Ovary (tissue), 9 donors: ENCODE data around the gene ZNRF1. TPM values are rescaled to one million over a fixed set of nuclear protein-coding genes. Genes with fewer than 3 reads are reported as not detected.

Source experiments
- DNase-seq, 5 donors: peaks; one replicate each; pipeline ENCODE4 v3.0.0-alpha.2; 2019 to 2020
- H3K27ac ChIP-seq, 2 donors: fragments of 200-600 bp; one replicate each; pipeline versions ENCODE4 v1.5.1 to v1.8.0; 2019 to 2022
- H3K27me3 ChIP-seq: fragments of 200-600 bp; one replicate; pipeline ENCODE4 v1.8.0; 2022
- H3K36me3 ChIP-seq: fragments of 200-600 bp; sonication (generic); one replicate; pipeline ENCODE4 v1.5.1; 2019
- H3K4me1 ChIP-seq: one replicate; pipeline ENCODE4 v1.8.1; 2013; ENCODE audit warnings: mild to moderate bottlenecking, moderate library complexity; ENCODE audit not compliant: insufficient read depth
- H3K4me3 ChIP-seq: fragments of 200-600 bp; sonication (generic); one replicate; pipeline ENCODE4 v1.5.1; 2017
- H3K9me3 ChIP-seq, 2 donors: fragments of 200-600 bp in 1 of 2; sonication (generic) in 1 of 2; one replicate each; pipeline versions ENCODE4 v1.5.1 to v1.8.1; 2013 to 2019; ENCODE audit warnings: mild to moderate bottlenecking in 1 of 2, moderate library complexity in 1 of 2
- EP300 ChIP-seq: sonication (generic); formaldehyde crosslinking; IDR thresholded peaks from one replicate; pipeline ENCODE4 v1.6.1; 2017; ENCODE audit warnings: antibody characterized with exemption
- POLR2A ChIP-seq: fragments of 450-650 bp; IDR thresholded peaks from one replicate; pipeline ENCODE4 v1.6.1; 2017; ENCODE audit warnings: antibody characterized with exemption, mild to moderate bottlenecking, moderate library complexity
- WGBS, 3 donors: extraction: QIAGEN DNeasy Blood & Tissue Kit in 1 of 3; methylation state at CpG; one replicate each; pipeline versions ENCODE4 v1.1.5 to v1.1.7; 2013 to 2017; 5-methylcytosine and 5-hydroxymethylcytosine counted together
- intact Hi-C, 4 donors: fragments of 100-400 bp; cut with DNase I; formaldehyde crosslinking; loops; one replicate each; pipeline versions ENCODE4 v1.11.0 to v1.15.1; 2022 to 2023
- polyA plus RNA-seq, 2 donors: library from polyadenylated mRNA; stranded (reverse); fragments of 200-250 nt in 1 of 2; fragments of 350-450 nt in 1 of 2; fragmentation: Illumina TruSeq in 1 of 2; extraction: RNeasy Lipid Tissue Mini Kit (QIAGEN cat#74804) in 1 of 2; gene quantifications; one replicate each; pipeline ENCODE4 v1.2.3, GENCODE V29; 2013 to 2014
- total RNA-seq, 7 donors: library from RNA; depleted of rRNA in 2 of 7; stranded (reverse); fragments of >200 nt in 2 of 7; fragmentation: NEBNext Ultra II Directional in 3 of 7; extraction: Animal tissue kit (Norgen Biotek cat#: 25700) in 3 of 7; gene quantifications; one replicate each; pipeline versions ENCODE4 v1.1.0 to v1.2.4, GENCODE V29; 2016 to 2023
- TF ChIP-seq, protein P1 (sequence below), 3 donors: fragments of 450-650 bp in 2 of 3; fragments of 200-600 bp in 1 of 3; IDR thresholded peaks; one replicate each; pipeline versions ENCODE4 v1.5.1 to v1.8.0; 2016 to 2022; ENCODE audit warnings: antibody characterized with exemption in 3 of 3, mild to moderate bottlenecking in 1 of 3
- donor health status: DM: no; HTN: no; CAD: no; lungs with moderate emphysema.
- donor health status: DM: no; HTN: no; CAD: no.
- donor health status: Bipolar disorder and iron deficiency.
- donor health status: DM: yes; HTN: yes; CAD: no.
- donor health status: DM: no; HTN: no; CAD: no.
- donor health status: DM: yes; HTN: yes; CAD: no.

Gene ZNRF1
- total and polyA plus RNA-seq, 9 donors = 10.8 to 27.9 (median 24.3) TPM

DNA sequence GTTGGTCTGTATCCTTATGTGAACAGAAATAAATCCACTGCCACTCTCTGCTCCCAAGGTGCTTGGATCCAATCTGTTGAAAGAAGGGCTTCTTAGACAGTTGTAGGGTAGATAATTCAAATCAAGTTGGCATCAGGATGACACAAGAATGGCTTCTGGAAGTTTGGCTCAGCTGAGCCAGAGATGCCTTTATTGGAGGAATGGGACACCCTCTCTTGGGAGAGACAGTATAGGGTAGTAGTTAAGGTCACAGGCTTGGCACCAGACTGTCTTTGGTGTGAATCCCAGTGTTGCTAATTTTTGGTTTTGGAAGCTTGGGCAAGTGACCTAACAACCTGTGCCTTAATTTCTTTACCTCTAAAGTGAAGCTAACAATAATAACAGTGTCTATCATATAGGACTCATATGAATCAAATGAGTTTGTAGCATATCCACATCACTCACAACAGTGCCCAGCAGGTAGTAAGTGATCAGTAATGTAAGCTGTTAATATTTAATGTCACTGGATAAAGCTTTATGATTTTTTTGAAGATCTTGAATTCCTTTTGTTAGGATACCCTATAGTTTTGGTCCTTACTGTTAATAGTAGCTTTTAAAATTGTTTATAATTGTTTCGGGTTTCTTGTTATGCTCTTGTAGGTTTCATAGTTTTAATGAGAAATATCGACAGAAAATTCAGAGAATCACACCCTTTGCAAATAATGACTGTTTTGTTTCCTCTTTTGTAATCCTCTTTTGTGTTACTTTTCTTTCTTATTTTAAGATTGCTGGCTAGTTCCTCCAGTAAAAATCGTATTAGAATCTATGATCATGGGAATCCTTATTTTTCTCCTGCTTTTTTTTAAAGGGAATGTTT lies 19.1 kb downstream of the ZNRF1 start:
- Histone ChIP-seq H3K4me1 (peaks cover 4% of the 10 kb centered on the region), H3K4me3 (no peak overlapping the region), H3K9me3 (no peaks in the 10 kb centered on the region), H3K27me3 (no peaks in the 10 kb centered on the region), H3K27ac (no peak overlapping the region), H3K36me3 (no peaks in the 10 kb centered on the region)
- 31 to 49% (median 44%) methylated on average over 3 of the region's 3 CpGs for WGBS, 3 donors
- DNase-seq = no peak
- TF ChIP-seq, protein P1, sequence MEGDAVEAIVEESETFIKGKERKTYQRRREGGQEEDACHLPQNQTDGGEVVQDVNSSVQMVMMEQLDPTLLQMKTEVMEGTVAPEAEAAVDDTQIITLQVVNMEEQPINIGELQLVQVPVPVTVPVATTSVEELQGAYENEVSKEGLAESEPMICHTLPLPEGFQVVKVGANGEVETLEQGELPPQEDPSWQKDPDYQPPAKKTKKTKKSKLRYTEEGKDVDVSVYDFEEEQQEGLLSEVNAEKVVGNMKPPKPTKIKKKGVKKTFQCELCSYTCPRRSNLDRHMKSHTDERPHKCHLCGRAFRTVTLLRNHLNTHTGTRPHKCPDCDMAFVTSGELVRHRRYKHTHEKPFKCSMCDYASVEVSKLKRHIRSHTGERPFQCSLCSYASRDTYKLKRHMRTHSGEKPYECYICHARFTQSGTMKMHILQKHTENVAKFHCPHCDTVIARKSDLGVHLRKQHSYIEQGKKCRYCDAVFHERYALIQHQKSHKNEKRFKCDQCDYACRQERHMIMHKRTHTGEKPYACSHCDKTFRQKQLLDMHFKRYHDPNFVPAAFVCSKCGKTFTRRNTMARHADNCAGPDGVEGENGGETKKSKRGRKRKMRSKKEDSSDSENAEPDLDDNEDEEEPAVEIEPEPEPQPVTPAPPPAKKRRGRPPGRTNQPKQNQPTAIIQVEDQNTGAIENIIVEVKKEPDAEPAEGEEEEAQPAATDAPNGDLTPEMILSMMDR (IDR thresholded peaks at IDR 0.05) = no peak
- TF ChIP-seq EP300 (no peak), POLR2A (no peak)
- intact Hi-C loops = no loop called here

DNA sequence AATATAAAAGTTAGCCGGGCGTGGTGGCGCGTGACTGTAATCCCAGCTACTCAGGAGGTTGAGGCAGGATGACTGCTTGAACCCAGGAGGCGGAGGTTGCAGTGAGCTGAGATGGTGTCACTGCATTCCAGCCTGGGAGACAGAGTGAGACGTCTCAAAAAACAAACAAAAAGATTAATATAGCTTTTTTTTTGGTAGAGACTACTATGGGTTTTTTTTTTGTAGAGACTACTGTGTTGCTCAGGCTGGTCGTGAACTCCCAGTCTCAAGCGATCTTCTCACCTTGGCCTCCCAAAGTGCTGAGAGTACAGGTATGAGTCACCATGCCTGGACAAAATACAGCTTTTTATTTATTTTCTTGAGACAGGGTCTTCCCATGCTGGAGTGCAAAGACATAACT lies 20.2 kb downstream of the ZNRF1 start:
- intact Hi-C loops = no loop called here
- Histone ChIP-seq H3K27ac (no peak overlapping the region), H3K27me3 (no peaks in the 10 kb centered on the region), H3K4me3 (no peak overlapping the region), H3K36me3 (no peaks in the 10 kb centered on the region), H3K4me1 (peaks cover 4% of the 10 kb centered on the region), H3K9me3 (no peaks in the 10 kb centered on the region)
- DNase-seq = no peak
- 70 to 77% (median 72%) methylated on average over 8 of the region's 8 CpGs for WGBS, 3 donors
- TF ChIP-seq EP300 = no peak
- TF ChIP-seq POLR2A = no peak
- TF ChIP-seq, protein P1 (IDR thresholded peaks at IDR 0.05) = no peak

DNA sequence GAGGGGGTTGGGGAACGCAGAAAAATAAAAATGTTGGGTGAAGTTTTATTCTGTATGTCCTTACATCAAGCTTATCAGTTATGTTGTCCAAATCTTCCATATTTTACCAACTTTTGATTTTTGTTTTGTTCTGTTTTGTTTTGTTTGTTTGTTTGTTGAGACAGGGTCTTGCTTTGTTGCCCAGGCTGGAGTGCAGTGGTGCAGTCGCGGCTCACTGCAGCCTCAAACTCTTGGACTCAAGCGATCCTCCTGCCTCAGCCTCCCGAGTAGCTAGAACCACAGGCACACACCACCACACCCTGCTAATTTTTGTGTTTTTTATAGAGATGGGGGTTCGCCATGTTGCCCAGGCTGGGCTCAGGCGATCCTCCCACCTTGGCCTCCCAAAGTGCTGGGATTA lies 20.8 kb downstream of the ZNRF1 start:
- TF ChIP-seq EP300 (no peak), POLR2A (no peak)
- TF ChIP-seq, protein P1 (IDR thresholded peaks at IDR 0.05) = no peak
- DNase-seq = no peak
- Histone ChIP-seq H3K4me3 (no peak overlapping the region), H3K9me3 (no peaks in the 10 kb centered on the region), H3K27me3 (no peaks in the 10 kb centered on the region), H3K4me1 (peaks cover 4% of the 10 kb centered on the region), H3K36me3 (no peaks in the 10 kb centered on the region), H3K27ac (no peak overlapping the region)
- WGBS, 3 donors = 93 to 94% (median 93%) methylated on average over 7 of the region's 7 CpGs
- intact Hi-C loops = no loop called here

DNA sequence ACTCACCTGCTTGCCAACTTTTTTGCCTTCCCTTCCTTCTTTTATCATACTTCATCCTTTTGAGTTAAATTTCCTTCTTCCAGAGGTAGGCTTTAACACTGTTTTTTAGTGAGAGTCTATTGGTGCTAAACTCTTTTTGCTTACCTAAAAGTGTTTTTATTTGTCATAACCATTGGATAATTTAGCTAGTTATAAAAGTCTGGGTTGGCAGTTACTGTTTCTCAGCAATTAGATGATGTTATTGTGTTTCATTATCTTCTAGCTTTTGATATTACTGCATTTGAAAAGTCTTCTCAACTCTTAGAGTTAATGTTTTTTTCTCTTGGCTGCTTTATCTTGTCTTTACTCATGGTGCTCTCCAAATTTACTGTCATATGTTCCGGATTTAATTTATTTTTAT lies 22.6 kb downstream of the ZNRF1 start:
- Histone ChIP-seq H3K4me1 (peaks cover 7% of the 10 kb centered on the region), H3K27ac (no peak overlapping the region), H3K36me3 (no peaks in the 10 kb centered on the region), H3K27me3 (no peaks in the 10 kb centered on the region), H3K9me3 (no peaks in the 10 kb centered on the region), H3K4me3 (no peak overlapping the region)
- TF ChIP-seq, protein P1 (IDR thresholded peaks at IDR 0.05) = no peak
- TF ChIP-seq EP300 = no peak
- no peak for TF ChIP-seq POLR2A
- WGBS, 3 donors = 65 to 69% (median 66%) methylated on average over 1 of the region's 1 CpG
- no peak for DNase-seq
- intact Hi-C loops = no loop called here
